DOHH2 (cell line): Measurements from ENCODE around the gene GSG1L2.

Experiments used
- EZH2phosphoT487 ChIP-seq: fragments of 200-600 bp; sonication (generic); IDR thresholded peaks from 2 replicates; pipeline ENCODE4 v1.6.1; 2017; ENCODE audit warnings: borderline replicate concordance, mild to moderate bottlenecking, antibody characterized with exemption, low read length, moderate library complexity, mixed read lengths
- TF ChIP-seq, protein P1 (sequence below): fragments of 200-600 bp; sonication (generic); IDR thresholded peaks from one replicate; pipeline ENCODE4 v1.5.1; 2014; ENCODE audit warnings: antibody characterized with exemption, mild to moderate bottlenecking, low read depth, low read length; ENCODE audit not compliant: poor library complexity, severe bottlenecking

- TF ChIP-seq, protein P1, sequence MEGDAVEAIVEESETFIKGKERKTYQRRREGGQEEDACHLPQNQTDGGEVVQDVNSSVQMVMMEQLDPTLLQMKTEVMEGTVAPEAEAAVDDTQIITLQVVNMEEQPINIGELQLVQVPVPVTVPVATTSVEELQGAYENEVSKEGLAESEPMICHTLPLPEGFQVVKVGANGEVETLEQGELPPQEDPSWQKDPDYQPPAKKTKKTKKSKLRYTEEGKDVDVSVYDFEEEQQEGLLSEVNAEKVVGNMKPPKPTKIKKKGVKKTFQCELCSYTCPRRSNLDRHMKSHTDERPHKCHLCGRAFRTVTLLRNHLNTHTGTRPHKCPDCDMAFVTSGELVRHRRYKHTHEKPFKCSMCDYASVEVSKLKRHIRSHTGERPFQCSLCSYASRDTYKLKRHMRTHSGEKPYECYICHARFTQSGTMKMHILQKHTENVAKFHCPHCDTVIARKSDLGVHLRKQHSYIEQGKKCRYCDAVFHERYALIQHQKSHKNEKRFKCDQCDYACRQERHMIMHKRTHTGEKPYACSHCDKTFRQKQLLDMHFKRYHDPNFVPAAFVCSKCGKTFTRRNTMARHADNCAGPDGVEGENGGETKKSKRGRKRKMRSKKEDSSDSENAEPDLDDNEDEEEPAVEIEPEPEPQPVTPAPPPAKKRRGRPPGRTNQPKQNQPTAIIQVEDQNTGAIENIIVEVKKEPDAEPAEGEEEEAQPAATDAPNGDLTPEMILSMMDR: no peak
- TF ChIP-seq EZH2phosphoT487: no peak
These were observed 31.6 kb downstream of the GSG1L2 start for GRCh38 chr17:9790316-9790715.
